PC-3 (cell line): ENCODE data around the gene GRK7. TPM values are rescaled to one million over a fixed set of nuclear protein-coding genes. Genes with fewer than 3 reads are reported as not detected.

ENCODE experiments used
- ATAC-seq: fragments of 200-7000 bp; cut with Tn5 transposase; 2 replicates; pipeline ENCODE4 v1.9.1; 2020; ENCODE audit warnings: mild to moderate bottlenecking, moderate library complexity
- BruUV-seq: library from RNA; stranded (reverse); fragments of 400-500 nt; replicated peaks from 2 replicates; lab custom pipeline; 2021; lab: Mats Ljungman, UMichigan
- CTCF ChIA-PET: fragments of 300-600 bp; sonication (Branson Sonifier 250); formaldehyde crosslinking; loops from one replicate; lab custom pipeline; 2022; ENCODE audit warnings: antibody characterized with exemption; lab: Charles Lee
- POLR2A ChIA-PET: fragments of 300-600 bp; sonication (Branson Sonifier 250); formaldehyde crosslinking; loops from one replicate; lab custom pipeline; 2022; ENCODE audit warnings: antibody characterized with exemption; ENCODE audit not compliant: unreplicated experiment; lab: Charles Lee
- DNase-seq: peaks from one replicate; pipeline ENCODE4 v3.0.0-alpha.2; 2015
- H2AFZ ChIP-seq: fragments of 300-600 bp; sonication (generic); 2 replicates; pipeline ENCODE4 v1.6.0; 2016; ENCODE audit warnings: antibody characterized with exemption, low read length
- H3F3A ChIP-seq: fragments of 300-600 bp; sonication (generic); one replicate; pipeline ENCODE4 v1.6.0; 2017; ENCODE audit warnings: antibody characterized with exemption, low read length, control low read depth, mild to moderate bottlenecking; ENCODE audit not compliant: unreplicated experiment
- H3K27ac ChIP-seq: fragments of 300-600 bp; sonication (generic); 2 replicates; pipeline ENCODE4 v1.5.1; 2016; ENCODE audit warnings: mild to moderate bottlenecking, low read length
- H3K27me3 ChIP-seq: fragments of 300-600 bp; sonication (generic); 2 replicates; pipeline ENCODE4 v1.6.1; 2016; ENCODE audit warnings: low read length, mixed read lengths
- H3K36me3 ChIP-seq: fragments of 300-600 bp; sonication (generic); 2 replicates; pipeline ENCODE4 v1.6.1; 2016; ENCODE audit warnings: low read depth, mixed run types, low read length, mixed read lengths
- H3K4me1 ChIP-seq: fragments of 300-600 bp; sonication (generic); 2 replicates; pipeline ENCODE4 v1.5.1; 2016; ENCODE audit warnings: low read length; ENCODE audit not compliant: insufficient read depth
- H3K4me2 ChIP-seq: fragments of 300-600 bp; sonication (generic); 2 replicates; pipeline ENCODE4 v1.6.0; 2016; ENCODE audit warnings: low read length
- H3K4me3 ChIP-seq: fragments of 300-600 bp; sonication (generic); 2 replicates; pipeline ENCODE4 v1.5.1; 2016; ENCODE audit warnings: mild to moderate bottlenecking, low read length, mixed read lengths
- H3K79me2 ChIP-seq: fragments of 300-600 bp; sonication (generic); 2 replicates; pipeline ENCODE4 v1.6.1; 2017; ENCODE audit warnings: low read length, mixed read lengths
- H3K9ac ChIP-seq: fragments of 300-600 bp; sonication (generic); 2 replicates; pipeline ENCODE4 v1.6.0; 2016; ENCODE audit warnings: mild to moderate bottlenecking, low read length
- H3K9me2 ChIP-seq: fragments of 300-600 bp; sonication (generic); replicated peaks from 2 replicates; pipeline ENCODE4 v1.6.1; 2016; ENCODE audit warnings: mixed run types, low read length, mixed read lengths
- H3K9me3 ChIP-seq: fragments of 300-600 bp; sonication (generic); 2 replicates; pipeline ENCODE4 v1.6.1; 2016; ENCODE audit warnings: low read length, mixed read lengths
- H4K20me1 ChIP-seq: fragments of 300-600 bp; sonication (generic); 2 replicates; pipeline ENCODE4 v1.6.1; 2016; ENCODE audit warnings: low read length, mixed read lengths
- CTCF ChIP-seq: fragments of 300-600 bp; sonication (generic); conservative IDR thresholded peaks from 2 replicates; pipeline ENCODE4 v1.5.1; 2017; ENCODE audit warnings: antibody characterized with exemption, low read depth, mild to moderate bottlenecking, low read length
- EZH2 ChIP-seq: fragments of 300-600 bp; sonication (generic); IDR thresholded peaks from one replicate; pipeline ENCODE4 v1.6.1; 2017; ENCODE audit warnings: antibody characterized with exemption, mild to moderate bottlenecking, low read length; ENCODE audit not compliant: unreplicated experiment
- EZH2phosphoT487 ChIP-seq: fragments of 300-600 bp; sonication (generic); IDR thresholded peaks from 2 replicates; pipeline ENCODE4 v1.6.1; 2018; ENCODE audit warnings: mild to moderate bottlenecking, antibody characterized with exemption, low read length, borderline replicate concordance
- intact Hi-C: fragments of 100-400 bp; cut with micrococcal nuclease; formaldehyde crosslinking; loops from 2 replicates; pipeline ENCODE4 v1.9.0; 2023
- total RNA-seq: library from RNA; depleted of rRNA; stranded (reverse); fragments of >200 nt; gene quantifications from 2 replicates; pipeline ENCODE4 v1.2.3, GENCODE V29; 2014

The GRK7 gene
- total RNA-seq, 1 experiment from 2014 or later: not detected

- H3K36me3 ChIP-seq: no peaks in the 10 kb centered on the region
- H3K4me2 ChIP-seq: no peak overlapping the region
- DNase-seq (no peak), ATAC-seq (no peak)
- ChIA-PET POLR2A (no interaction called here), CTCF (no interaction called here)
- no peak overlapping the region for H3K9ac ChIP-seq
- no peaks in the 10 kb centered on the region for H3K27me3 ChIP-seq
- H3K79me2 ChIP-seq: no peaks in the 10 kb centered on the region
- H3K9me3 ChIP-seq: no peaks in the 10 kb centered on the region
- no peaks in the 10 kb centered on the region for H3F3A ChIP-seq
- H3K27ac ChIP-seq: no peak overlapping the region
- intact Hi-C loops: no loop called here
- no peak overlapping the region for H2AFZ ChIP-seq
- BruUV-seq: no TSS peak
- no peaks in the 10 kb centered on the region for H4K20me1 ChIP-seq
- TF ChIP-seq CTCF: 0 out of 2 replicates have a peak, but pooled peaks have one; percentile 31
- no peak for TF ChIP-seq EZH2
- H3K4me1 ChIP-seq: no peaks in the 10 kb centered on the region
- H3K9me2 ChIP-seq: no peaks in the 10 kb centered on the region
- H3K4me3 ChIP-seq: no peak overlapping the region
Observed at GRCh38 chr3:141729240-141729639, 34.0 kb upstream of the GRK7 start.

DNA sequence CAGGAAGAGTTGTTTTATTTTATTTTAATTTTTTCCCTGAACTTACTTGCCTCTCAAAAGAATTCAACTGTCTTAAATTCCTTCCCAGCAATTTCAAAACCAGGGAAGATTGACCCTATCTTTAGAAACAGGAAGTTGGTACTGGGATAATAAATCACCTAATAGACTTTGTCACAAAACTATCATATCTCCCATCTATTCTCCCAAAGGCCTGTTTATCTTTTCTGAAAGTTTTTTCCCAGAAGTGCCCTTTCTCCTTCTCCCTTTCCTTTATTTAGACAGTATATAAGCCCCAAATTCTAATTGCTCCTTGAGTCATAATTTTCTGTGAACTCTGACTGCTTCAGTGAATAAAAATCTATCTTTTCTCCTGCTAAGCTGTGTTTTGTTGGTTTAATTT lies 28.0 kb upstream of the GRK7 start:
- Histone ChIP-seq H3K27ac (no peak overlapping the region), H2AFZ (no peak overlapping the region), H3K9me2 (no peaks in the 10 kb centered on the region), H3K9ac (no peak overlapping the region), H3K4me3 (no peak overlapping the region), H3K79me2 (peaks cover 20% of the 10 kb centered on the region), H3F3A (no peaks in the 10 kb centered on the region), H3K4me2 (no peak overlapping the region), H4K20me1 (no peaks in the 10 kb centered on the region), H3K27me3 (no peaks in the 10 kb centered on the region), H3K36me3 (no peaks in the 10 kb centered on the region), H3K4me1 (peaks cover 7% of the 10 kb centered on the region), H3K9me3 (no peaks in the 10 kb centered on the region)
- TF ChIP-seq CTCF (no peak), EZH2phosphoT487 (no peak), EZH2 (no peak)
- DNase-seq (no peak), ATAC-seq (no peak)
- ChIA-PET CTCF (no interaction called here), POLR2A (no interaction called here)
- BruUV-seq: no TSS peak
- intact Hi-C loops: no loop called here

- ATAC-seq: no peak
- no peak for DNase-seq
- Histone ChIP-seq H3K9me3 (no peaks in the 10 kb centered on the region), H3K4me3 (no peak overlapping the region), H3K27ac (no peak overlapping the region), H3K4me1 (peaks cover 15% of the 10 kb centered on the region), H3K27me3 (no peaks in the 10 kb centered on the region), H3K36me3 (no peaks in the 10 kb centered on the region), H3K79me2 (peaks cover 28% of the 10 kb centered on the region), H3K9ac (no peak overlapping the region), H4K20me1 (peaks cover 3% of the 10 kb centered on the region; the same call in 1 of the 2 replicates), H3K4me2 (no peak overlapping the region), H3F3A (no peaks in the 10 kb centered on the region), H2AFZ (no peak overlapping the region), H3K9me2 (no peaks in the 10 kb centered on the region)
- no peak for TF ChIP-seq CTCF
- BruUV-seq: no TSS peak
- intact Hi-C loops: no loop called here
- ChIA-PET CTCF (no interaction called here), POLR2A (no interaction called here)
Observed at GRCh38 chr3:141735770-141736465, 27.3 kb upstream of the GRK7 start.
